ENCODE results near the gene MINDY1. TPM values are rescaled to one million over a fixed set of nuclear protein-coding genes. Genes with fewer than 3 reads are reported as not detected.

The MINDY1 gene
- total RNA-seq, 2 experiments from 2014 or later: 23.9 to 24.3 TPM

Other genes starting within 250 kb of the MINDY1 start
- gene CTSS, start 241.1 kb downstream of the MINDY1 start, total RNA-seq: 100 to 1,000 TPM; 111 to 117 TPM
- 1 to 10 TPM; 5.1 to 5.8 TPM for gene CTSK, start 198.6 kb downstream of the MINDY1 start, total RNA-seq
- gene ARNT, start 130.3 kb downstream of the MINDY1 start, total RNA-seq: 10 to 100 TPM; 38.6 to 40.5 TPM
- gene CTXND2, start 119.8 kb downstream of the MINDY1 start, total RNA-seq: not detected
- gene SETDB1, start 80.5 kb downstream of the MINDY1 start, total RNA-seq: 10 to 100 TPM; 51.1 to 58.1 TPM
- 100 to 1,000 TPM; 173 to 192 TPM for gene CERS2, start 32.1 kb downstream of the MINDY1 start, total RNA-seq
- under 1 TPM in 1 of 2 experiments, not detected in 1; 0.10 TPM for gene ANXA9, start 24.6 kb downstream of the MINDY1 start, total RNA-seq
- gene PRUNE1, start 1.5 kb upstream of the MINDY1 start, total RNA-seq: 10 to 100 TPM; 18.8 to 19.1 TPM
- 1 to 10 TPM in 1 of 2 experiments, under 1 TPM in 1; 0.99 to 1.5 TPM for gene BNIPL, start 29.7 kb upstream of the MINDY1 start, total RNA-seq
- gene C1orf56, start 40.8 kb upstream of the MINDY1 start, total RNA-seq: 1 to 10 TPM in 1 of 2 experiments, under 1 TPM in 1; 0.62 to 1.3 TPM
- 100 to 1,000 TPM; 350 to 360 TPM for gene CDC42SE1, start 52.7 kb upstream of the MINDY1 start, total RNA-seq
- 1 to 10 TPM; 3.6 to 4.7 TPM for gene MLLT11, start 53.5 kb upstream of the MINDY1 start, total RNA-seq
- gene GABPB2, start 63.9 kb upstream of the MINDY1 start, total RNA-seq: 10 to 100 TPM; 28.1 to 30.9 TPM
- 1 to 10 TPM; 3.8 TPM for gene SEMA6C, start 139.7 kb upstream of the MINDY1 start, total RNA-seq
- gene TNFAIP8L2, start 149.7 kb upstream of the MINDY1 start, total RNA-seq: 10 to 100 TPM; 33.7 to 38.4 TPM
- 1 to 10 TPM; 4.0 to 4.9 TPM for gene LYSMD1, start 159.0 kb upstream of the MINDY1 start, total RNA-seq
- gene SCNM1, start 159.2 kb upstream of the MINDY1 start, total RNA-seq: 10 to 100 TPM; 63.7 to 70.9 TPM
- gene TMOD4, start 169.1 kb upstream of the MINDY1 start, total RNA-seq: 1 to 10 TPM; 2.0 to 2.7 TPM
- gene VPS72, start 183.3 kb upstream of the MINDY1 start, total RNA-seq: 10 to 100 TPM; 77.1 to 79.6 TPM
- gene PIP5K1A, start 191.7 kb upstream of the MINDY1 start, total RNA-seq: 10 to 100 TPM; 61.6 to 63.4 TPM
- 100 to 1,000 TPM; 170 to 190 TPM for gene PSMD4, start 247.8 kb upstream of the MINDY1 start, total RNA-seq